OCI-LY1 (cell line): ENCODE measurements around the gene TNNI3.

Experiments used
- H2AFZ ChIP-seq: fragments of 200-600 bp; sonication (generic), shearing (Covaris generic); 2 replicates; pipeline ENCODE4 v1.6.0; 2014; ENCODE audit warnings: antibody characterized with exemption, mild to moderate bottlenecking, low read length
- H3F3A ChIP-seq: fragments of 200-600 bp; sonication (generic), shearing (Covaris generic); 2 replicates; pipeline ENCODE4 v1.6.0; 2014; ENCODE audit warnings: mild to moderate bottlenecking, antibody characterized with exemption, low read length, moderate library complexity; ENCODE audit not compliant: insufficient read depth
- H3K27ac ChIP-seq: fragments of 200-600 bp; sonication (generic); 2 replicates; pipeline ENCODE4 v1.5.1; 2014; ENCODE audit warnings: low read length, mixed run types, mild to moderate bottlenecking, low read depth; ENCODE audit not compliant: poor library complexity, severe bottlenecking
- H3K27me3 ChIP-seq: fragments of 200-600 bp; sonication (generic); 2 replicates; pipeline ENCODE4 v1.6.0; 2014; ENCODE audit warnings: antibody characterized with exemption, mild to moderate bottlenecking, low read length, moderate library complexity; ENCODE audit not compliant: insufficient read depth
- H3K36me3 ChIP-seq: fragments of 200-600 bp; sonication (generic); 2 replicates; pipeline ENCODE4 v1.6.1; 2014; ENCODE audit warnings: mild to moderate bottlenecking, antibody characterized with exemption, low read length, moderate library complexity, mixed read lengths; ENCODE audit not compliant: insufficient read depth
- H3K4me1 ChIP-seq: fragments of 200-600 bp; sonication (generic); 2 replicates; pipeline ENCODE4 v1.5.1; 2014; ENCODE audit warnings: mild to moderate bottlenecking, low read length, moderate library complexity; ENCODE audit not compliant: insufficient read depth, severe bottlenecking
- H3K4me2 ChIP-seq: fragments of 200-600 bp; sonication (generic), shearing (Covaris generic); 2 replicates; pipeline ENCODE4 v1.6.1; 2014; ENCODE audit warnings: low read length
- H3K4me3 ChIP-seq: fragments of 200-600 bp; sonication (generic); 2 replicates; pipeline ENCODE4 v1.5.1; 2014; ENCODE audit warnings: low read length, low read depth, mild to moderate bottlenecking, mixed read lengths; ENCODE audit not compliant: poor library complexity, severe bottlenecking
- H3K79me2 ChIP-seq: fragments of 200-600 bp; shearing (Covaris generic); 2 replicates; pipeline ENCODE4 v1.6.1; 2016; ENCODE audit warnings: mixed run types, low read length, mixed read lengths; ENCODE audit not compliant: insufficient read depth
- H3K9ac ChIP-seq: fragments of 200-600 bp; sonication (generic), shearing (Covaris generic); 2 replicates; pipeline ENCODE4 v1.6.1; 2014; ENCODE audit warnings: mild to moderate bottlenecking, low read length, mixed read lengths
- H3K9me2 ChIP-seq: fragments of 200-600 bp; sonication (generic), shearing (Covaris generic); 2 replicates; pipeline ENCODE4 v1.6.1; 2014; ENCODE audit warnings: low read depth, mild to moderate bottlenecking, low read length, mixed read lengths
- H3K9me3 ChIP-seq: fragments of 200-600 bp; shearing (Covaris generic); 2 replicates; pipeline ENCODE4 v1.6.1; 2014; ENCODE audit warnings: low read length, mixed read lengths
- H4K20me1 ChIP-seq: fragments of 200-600 bp; sonication (generic), shearing (Covaris generic); 2 replicates; pipeline ENCODE4 v1.6.0; 2016; ENCODE audit warnings: mild to moderate bottlenecking, low read length; ENCODE audit not compliant: insufficient read depth
- EZH2 ChIP-seq: fragments of 200-600 bp; sonication (generic), shearing (Covaris generic); IDR thresholded peaks from 2 replicates; pipeline ENCODE4 v1.8.0; 2017; ENCODE audit warnings: borderline replicate concordance, mixed run types, mild to moderate bottlenecking, antibody characterized with exemption, low read length, moderate library complexity, mixed read lengths
- TF ChIP-seq, protein P1 (sequence below): fragments of 200-600 bp; sonication (generic), shearing (Covaris generic); IDR thresholded peaks from 2 replicates; pipeline ENCODE4 v1.5.1; 2017; ENCODE audit warnings: mild to moderate bottlenecking, antibody characterized with exemption, low read length, moderate library complexity, mixed read lengths

TNNI3 gene

DNA sequence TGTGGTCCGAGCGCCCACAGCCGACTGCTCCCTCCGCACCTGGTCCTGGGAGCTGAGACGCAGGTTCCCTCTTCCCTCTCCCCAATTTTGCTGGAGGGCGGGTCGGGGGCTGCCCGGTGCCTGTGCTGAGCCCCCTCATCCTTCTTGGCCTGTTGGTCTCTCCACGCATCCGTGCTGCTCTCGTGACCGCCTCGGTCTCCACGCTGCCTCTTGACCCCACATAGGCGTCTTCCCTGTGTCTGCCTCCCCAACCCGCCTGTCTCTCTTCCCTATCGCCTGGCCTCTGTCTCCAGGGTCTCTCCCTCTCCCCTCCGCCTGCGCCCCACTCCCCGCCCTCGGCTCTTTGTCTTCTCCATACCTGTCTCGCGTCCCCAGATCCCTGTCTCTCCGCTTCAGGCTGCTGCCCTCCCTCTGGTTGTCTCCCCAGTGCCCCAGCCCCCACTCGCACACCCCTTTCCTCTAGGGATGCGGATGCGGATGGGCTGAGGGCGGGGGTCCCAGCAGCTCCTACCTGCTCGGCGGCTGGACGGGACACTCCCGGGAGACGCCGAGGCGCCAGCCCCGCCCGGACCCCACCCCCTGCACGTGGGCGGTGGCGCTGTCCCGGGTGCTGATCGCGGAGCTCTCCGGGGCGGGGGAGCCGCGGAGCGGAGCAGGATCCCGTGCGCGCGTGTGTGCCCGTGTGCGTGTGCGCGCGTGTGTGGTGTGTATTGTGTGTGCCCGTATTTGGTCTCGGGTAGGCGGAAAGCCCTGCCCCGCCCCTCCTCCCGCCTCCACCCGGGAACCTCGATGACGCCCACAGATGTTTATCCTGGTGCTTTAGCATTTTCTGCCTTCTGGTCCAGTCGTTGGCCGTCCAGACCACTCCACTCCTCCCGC is 22.3 kb upstream of the TNNI3 start, which contains the start of gene SYT5:
Gene SYT5, minus strand, starts transcription at position 684 of the 879 bp plus-strand sequence. CDS start 1,248 bp downstream, outside the sequence.
- TF ChIP-seq, protein P1, sequence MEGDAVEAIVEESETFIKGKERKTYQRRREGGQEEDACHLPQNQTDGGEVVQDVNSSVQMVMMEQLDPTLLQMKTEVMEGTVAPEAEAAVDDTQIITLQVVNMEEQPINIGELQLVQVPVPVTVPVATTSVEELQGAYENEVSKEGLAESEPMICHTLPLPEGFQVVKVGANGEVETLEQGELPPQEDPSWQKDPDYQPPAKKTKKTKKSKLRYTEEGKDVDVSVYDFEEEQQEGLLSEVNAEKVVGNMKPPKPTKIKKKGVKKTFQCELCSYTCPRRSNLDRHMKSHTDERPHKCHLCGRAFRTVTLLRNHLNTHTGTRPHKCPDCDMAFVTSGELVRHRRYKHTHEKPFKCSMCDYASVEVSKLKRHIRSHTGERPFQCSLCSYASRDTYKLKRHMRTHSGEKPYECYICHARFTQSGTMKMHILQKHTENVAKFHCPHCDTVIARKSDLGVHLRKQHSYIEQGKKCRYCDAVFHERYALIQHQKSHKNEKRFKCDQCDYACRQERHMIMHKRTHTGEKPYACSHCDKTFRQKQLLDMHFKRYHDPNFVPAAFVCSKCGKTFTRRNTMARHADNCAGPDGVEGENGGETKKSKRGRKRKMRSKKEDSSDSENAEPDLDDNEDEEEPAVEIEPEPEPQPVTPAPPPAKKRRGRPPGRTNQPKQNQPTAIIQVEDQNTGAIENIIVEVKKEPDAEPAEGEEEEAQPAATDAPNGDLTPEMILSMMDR: no peak
- TF ChIP-seq EZH2: no peak
- peaks cover 16% of the 10 kb centered on the region for H3K4me1 ChIP-seq
- no peaks in the 10 kb centered on the region for H3F3A ChIP-seq
- H3K36me3 ChIP-seq: no peaks in the 10 kb centered on the region
- no peaks in the 10 kb centered on the region for H3K79me2 ChIP-seq
- no peak within 1 kb of the TSS for H2AFZ ChIP-seq
- H3K27ac ChIP-seq: no peak within 1 kb of the TSS
- peak within 1 kb of the TSS; percentile 72 for H3K4me2 ChIP-seq
- peaks cover 3% of the 10 kb centered on the region; the same call in 1 of the 2 replicates for H3K27me3 ChIP-seq
- H3K9me3 ChIP-seq: no peaks in the 10 kb centered on the region
- no peaks in the 10 kb centered on the region for H3K9me2 ChIP-seq
- peak within 1 kb of the TSS; percentile 55 for H3K4me3 ChIP-seq
- no peaks in the 10 kb centered on the region for H4K20me1 ChIP-seq
- no peak within 1 kb of the TSS for H3K9ac ChIP-seq

DNA sequence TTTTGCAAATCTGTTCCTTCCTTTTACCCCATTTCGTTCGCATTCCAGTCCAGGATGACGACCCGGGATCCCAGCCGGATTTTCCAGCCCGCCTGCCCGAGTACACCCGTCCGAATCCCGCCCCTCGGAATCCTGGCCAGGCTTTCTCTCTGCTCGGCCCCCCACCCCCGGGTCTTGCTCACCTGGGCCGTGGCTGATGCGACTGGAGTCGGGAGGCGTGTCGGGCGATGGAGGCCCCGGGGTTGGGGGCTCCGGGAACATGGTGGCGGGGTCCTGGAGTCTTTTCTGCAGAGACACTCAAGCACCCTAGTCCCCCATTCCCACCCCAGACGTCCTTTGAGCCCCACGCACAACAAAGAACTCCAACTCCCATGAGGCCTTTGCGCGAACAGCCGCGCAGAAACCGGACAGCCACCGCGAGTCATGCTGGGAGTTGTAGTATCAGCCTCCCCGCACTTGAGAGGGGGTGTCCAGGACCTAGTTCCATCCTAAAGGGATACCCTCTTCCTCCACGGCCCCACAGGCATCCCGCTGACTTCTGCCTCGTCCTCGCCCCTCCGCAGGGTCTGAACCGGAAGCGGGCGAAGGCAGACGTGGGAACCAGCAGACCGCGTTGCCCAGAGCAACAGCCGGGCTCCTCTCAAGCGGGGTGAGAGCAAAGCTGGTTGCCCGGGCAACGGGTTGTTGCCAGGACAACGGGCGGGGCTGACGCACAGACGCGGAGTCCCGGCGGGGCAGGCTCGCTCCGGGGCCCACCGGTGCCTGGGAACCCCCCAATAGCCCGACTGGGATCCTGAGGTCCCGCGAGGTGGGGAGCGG is 21.5 kb upstream of the TNNI3 start:
- Histone ChIP-seq H3K36me3 (no peaks in the 10 kb centered on the region), H3K9ac (no peak overlapping the region), H3K79me2 (no peaks in the 10 kb centered on the region), H4K20me1 (no peaks in the 10 kb centered on the region), H2AFZ (no peak overlapping the region), H3K4me1 (peaks cover 16% of the 10 kb centered on the region), H3K9me2 (no peaks in the 10 kb centered on the region), H3K4me3 (peak overlapping the region; percentile 55), H3K27ac (no peak overlapping the region), H3F3A (no peaks in the 10 kb centered on the region), H3K9me3 (no peaks in the 10 kb centered on the region), H3K4me2 (peak overlapping the region; percentile 72), H3K27me3 (peaks cover 3% of the 10 kb centered on the region; the same call in 1 of the 2 replicates)
- TF ChIP-seq EZH2: no peak
- TF ChIP-seq, protein P1: no peak

DNA sequence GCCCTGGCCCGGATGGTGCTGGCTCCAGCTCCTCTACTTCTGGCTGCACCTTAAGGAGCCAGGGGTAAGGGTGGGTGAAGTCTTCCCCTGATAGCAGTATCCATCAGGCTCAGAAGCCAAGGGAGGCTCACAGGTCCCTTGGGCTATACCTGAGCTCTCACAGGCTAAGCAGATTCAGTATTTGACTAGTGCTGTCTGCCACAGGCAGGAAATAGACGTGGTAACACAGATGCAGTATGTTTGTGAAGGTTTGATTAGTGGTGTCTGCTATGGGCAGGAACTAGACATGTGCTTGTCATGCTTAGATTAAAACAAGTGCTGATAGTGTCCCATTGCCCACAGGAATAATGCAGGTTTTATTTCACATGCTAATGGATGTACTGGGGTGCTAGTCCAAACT is 18.5 kb upstream of the TNNI3 start:
- H3K4me2 ChIP-seq: no peak overlapping the region
- H3K9me2 ChIP-seq: no peaks in the 10 kb centered on the region

More for the DNA sequence above, 18.5 kb upstream of the TNNI3 start:
- Histone ChIP-seq H3K27me3 (peaks cover 8% of the 10 kb centered on the region; the same call in 1 of the 2 replicates), H3K27ac (no peak overlapping the region), H3F3A (no peaks in the 10 kb centered on the region), H3K79me2 (no peaks in the 10 kb centered on the region), H3K4me3 (no peak overlapping the region), H4K20me1 (no peaks in the 10 kb centered on the region), H3K9me3 (no peaks in the 10 kb centered on the region), H3K4me1 (peaks cover 16% of the 10 kb centered on the region), H3K9ac (no peak overlapping the region), H3K36me3 (no peaks in the 10 kb centered on the region), H2AFZ (no peak overlapping the region)
- TF ChIP-seq EZH2: no peak
- TF ChIP-seq, protein P1: no peak
